ENCODE data around the gene AKAP13. TPM values are rescaled to one million over a fixed set of nuclear protein-coding genes. Genes with fewer than 3 reads are reported as not detected.
"Not testable (repeated sequence)": the region's sequence is repeated elsewhere in the genome, so short reads cannot be mapped to it uniquely, and the experiment has no call there.

AKAP13 gene
- total RNA-seq, 4 donors from 2014 or later = 128 to 460 (median 243) TPM

DNA sequence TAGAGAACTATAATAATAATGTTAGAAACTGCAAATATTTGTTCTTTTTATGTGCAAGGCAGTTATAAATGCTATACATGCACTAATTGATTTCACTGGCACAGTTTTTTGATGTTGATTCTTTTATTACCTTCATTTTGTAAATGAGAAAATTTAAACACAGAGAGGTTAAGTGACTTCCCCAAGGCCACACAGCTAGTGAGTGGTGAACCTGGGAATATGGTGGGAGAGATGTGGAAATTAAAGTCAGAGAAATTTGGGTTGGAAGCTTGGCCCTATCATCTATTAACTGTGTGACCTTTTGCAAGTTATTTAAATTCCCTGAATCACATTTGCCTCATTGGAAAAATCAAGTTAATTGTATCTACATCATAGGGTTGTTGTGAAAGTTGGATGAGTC, 39.6 kb upstream of the AKAP13 start:
- intact Hi-C loops (cut with DNase I; ENCODE audit: low total_unique reads) = no loop called here

DNA sequence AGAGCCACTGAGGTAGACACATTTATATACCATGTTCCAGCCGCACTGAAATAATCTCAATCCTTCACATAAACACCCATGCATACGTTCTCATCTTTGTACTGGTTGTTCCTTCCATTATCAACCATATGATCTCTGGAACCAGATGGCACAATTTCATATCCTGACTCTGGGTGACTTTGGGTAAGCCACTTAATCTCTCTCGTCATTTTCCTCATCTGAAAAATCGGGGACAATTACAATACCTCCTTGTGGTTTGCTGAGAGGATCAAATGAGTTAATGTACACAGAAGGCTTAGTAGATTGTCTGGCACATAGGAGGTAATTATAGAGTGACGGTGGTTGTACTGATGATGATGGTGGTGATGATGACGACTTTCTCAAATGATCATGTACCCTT, 38.2 kb upstream of the AKAP13 start:
- H3K4me1 ChIP-seq; H3K9me3 ChIP-seq; H3K27me3 ChIP-seq; intact Hi-C loops (cut with DNase I; ENCODE audit: low total_unique reads); H3K36me3 ChIP-seq; H3K4me3 ChIP-seq; DNase-seq: not testable (repeated sequence)
- H3K27ac ChIP-seq = peak overlapping the region in 1 of 2 donors; percentile 79

More for the DNA sequence above, 39.6 kb upstream of the AKAP13 start:
- Histone ChIP-seq H3K4me1 (no peaks in the 10 kb centered on the region), H3K27ac (peak overlapping the region; percentile 58 to 79), H3K9me3 (no peaks in the 10 kb centered on the region), H3K27me3 (no peaks in the 10 kb centered on the region), H3K36me3 (no peaks in the 10 kb centered on the region), H3K4me3 (no peak overlapping the region)
- no peak for DNase-seq
- TF ChIP-seq, protein P1, sequence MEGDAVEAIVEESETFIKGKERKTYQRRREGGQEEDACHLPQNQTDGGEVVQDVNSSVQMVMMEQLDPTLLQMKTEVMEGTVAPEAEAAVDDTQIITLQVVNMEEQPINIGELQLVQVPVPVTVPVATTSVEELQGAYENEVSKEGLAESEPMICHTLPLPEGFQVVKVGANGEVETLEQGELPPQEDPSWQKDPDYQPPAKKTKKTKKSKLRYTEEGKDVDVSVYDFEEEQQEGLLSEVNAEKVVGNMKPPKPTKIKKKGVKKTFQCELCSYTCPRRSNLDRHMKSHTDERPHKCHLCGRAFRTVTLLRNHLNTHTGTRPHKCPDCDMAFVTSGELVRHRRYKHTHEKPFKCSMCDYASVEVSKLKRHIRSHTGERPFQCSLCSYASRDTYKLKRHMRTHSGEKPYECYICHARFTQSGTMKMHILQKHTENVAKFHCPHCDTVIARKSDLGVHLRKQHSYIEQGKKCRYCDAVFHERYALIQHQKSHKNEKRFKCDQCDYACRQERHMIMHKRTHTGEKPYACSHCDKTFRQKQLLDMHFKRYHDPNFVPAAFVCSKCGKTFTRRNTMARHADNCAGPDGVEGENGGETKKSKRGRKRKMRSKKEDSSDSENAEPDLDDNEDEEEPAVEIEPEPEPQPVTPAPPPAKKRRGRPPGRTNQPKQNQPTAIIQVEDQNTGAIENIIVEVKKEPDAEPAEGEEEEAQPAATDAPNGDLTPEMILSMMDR (IDR thresholded peaks at IDR 0.05) = no peak
- no peak for TF ChIP-seq POLR2A (IDR thresholded peaks at IDR 0.05)

DNA sequence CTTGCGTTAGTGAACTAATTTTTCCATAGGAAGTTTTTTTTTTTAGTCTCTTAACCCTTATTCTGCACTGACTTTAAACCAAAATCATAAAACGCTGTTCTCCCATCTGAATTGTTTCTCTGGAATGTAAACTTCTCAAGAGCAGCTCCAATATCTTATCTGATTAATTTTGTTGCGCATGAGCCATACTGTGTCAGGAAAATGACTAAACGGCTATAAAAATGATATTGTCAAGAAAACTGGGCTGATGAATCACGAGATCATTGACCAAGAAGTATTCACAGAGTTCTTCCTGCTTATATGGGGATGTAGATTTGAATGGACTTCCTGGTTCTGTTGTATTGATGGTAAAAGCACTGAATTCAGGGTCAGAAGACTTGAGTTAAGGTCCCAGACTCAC, 37.0 kb upstream of the AKAP13 start:
- H3K27me3 ChIP-seq; H3K4me1 ChIP-seq; H3K9me3 ChIP-seq; H3K4me3 ChIP-seq; DNase-seq; intact Hi-C loops (cut with DNase I; ENCODE audit: low total_unique reads); H3K36me3 ChIP-seq: not testable (repeated sequence)
- H3K27ac ChIP-seq = peak overlapping the region; percentile 66 to 79

DNA sequence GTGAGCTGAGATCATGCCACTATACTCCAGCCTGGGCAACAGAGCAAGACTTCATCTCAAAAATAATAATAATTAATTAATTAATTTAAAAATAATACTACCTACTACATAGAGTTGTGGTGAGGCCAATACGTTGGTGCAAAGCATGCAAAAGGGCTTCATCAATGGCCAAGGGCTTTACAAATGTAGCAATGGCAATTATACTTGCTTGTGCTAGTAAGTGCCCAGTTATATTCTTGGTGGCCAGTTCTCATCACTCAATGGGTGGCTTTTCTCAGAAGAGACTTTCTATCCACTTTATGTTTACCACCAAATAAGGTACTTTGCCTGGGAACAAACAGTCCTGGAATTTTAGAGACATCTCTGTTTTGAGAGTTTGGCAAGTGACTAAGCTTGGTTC, 36.2 kb upstream of the AKAP13 start:
- H3K27me3 ChIP-seq; intact Hi-C loops (cut with DNase I; ENCODE audit: low total_unique reads); H3K9me3 ChIP-seq; H3K4me3 ChIP-seq; DNase-seq; H3K4me1 ChIP-seq; H3K36me3 ChIP-seq: not testable (repeated sequence)
- H3K27ac ChIP-seq = peak overlapping the region; percentile 66 to 79

DNA sequence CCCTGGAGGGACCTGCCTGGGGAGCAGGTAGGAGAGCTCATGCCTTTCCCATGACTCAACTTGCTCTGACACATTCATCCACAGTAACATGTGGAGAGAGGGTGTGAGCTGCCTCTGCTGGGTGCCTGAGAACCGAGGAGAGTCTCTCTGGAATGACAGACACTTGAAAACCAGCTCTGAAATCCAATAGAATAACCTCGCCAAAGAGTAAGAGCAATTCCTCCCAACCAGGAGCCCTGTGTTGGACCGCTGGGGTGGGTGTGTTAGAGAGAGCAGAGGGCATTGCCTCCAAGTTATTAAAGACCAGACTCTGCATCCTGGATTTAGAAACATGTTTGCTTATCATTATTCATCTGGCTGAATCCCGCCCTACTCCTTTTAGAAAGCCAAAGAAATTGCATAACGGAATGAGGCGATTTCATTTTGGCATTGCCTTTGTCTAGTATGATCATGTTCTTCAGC, 35.7 kb upstream of the AKAP13 start:
- H3K27me3 ChIP-seq; H3K9me3 ChIP-seq; H3K4me3 ChIP-seq; H3K4me1 ChIP-seq; H3K36me3 ChIP-seq; intact Hi-C loops (cut with DNase I; ENCODE audit: low total_unique reads): not testable (repeated sequence)
- peak overlapping the region; percentile 66 to 79 for H3K27ac ChIP-seq
- peak; percentile 47 to 53 for DNase-seq

DNA sequence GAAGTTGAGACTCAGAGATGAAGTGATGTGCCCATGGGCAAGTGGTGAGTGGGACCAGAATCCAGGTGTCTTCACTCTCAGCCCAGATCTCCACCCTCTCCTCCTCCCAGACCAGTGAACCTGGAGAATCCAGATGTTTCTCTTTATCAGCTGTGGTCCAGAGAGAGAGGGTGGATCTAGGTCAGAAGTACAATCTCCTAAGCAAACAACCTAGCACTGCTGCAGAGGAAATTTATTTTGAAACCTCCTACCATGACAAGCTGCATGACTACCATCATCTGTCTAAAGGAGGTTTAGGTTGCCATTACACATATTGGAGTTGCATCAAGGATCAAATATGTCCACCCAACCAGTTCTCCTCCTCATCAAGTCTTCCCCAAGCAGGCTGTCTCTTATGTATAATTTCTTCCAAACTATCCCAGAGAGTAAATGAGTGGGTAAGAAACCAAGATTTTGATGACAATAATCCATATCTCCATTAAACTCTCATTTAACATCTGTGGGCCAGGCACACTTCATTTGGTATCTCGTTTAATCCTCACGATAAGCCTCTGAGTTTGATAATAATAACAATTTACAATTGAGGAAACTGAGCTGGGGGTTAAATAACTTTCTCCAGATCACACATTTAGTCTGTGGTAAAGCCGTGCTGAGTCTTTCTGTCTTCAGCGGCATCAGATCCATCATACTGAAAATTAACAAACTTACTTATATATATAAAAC, 35.0 kb upstream of the AKAP13 start:
- H3K4me1 ChIP-seq; intact Hi-C loops (cut with DNase I; ENCODE audit: low total_unique reads); H3K27me3 ChIP-seq; H3K36me3 ChIP-seq; H3K4me3 ChIP-seq; H3K9me3 ChIP-seq; DNase-seq: not testable (repeated sequence)
- H3K27ac ChIP-seq = peak overlapping the region; percentile 66 to 79

DNA sequence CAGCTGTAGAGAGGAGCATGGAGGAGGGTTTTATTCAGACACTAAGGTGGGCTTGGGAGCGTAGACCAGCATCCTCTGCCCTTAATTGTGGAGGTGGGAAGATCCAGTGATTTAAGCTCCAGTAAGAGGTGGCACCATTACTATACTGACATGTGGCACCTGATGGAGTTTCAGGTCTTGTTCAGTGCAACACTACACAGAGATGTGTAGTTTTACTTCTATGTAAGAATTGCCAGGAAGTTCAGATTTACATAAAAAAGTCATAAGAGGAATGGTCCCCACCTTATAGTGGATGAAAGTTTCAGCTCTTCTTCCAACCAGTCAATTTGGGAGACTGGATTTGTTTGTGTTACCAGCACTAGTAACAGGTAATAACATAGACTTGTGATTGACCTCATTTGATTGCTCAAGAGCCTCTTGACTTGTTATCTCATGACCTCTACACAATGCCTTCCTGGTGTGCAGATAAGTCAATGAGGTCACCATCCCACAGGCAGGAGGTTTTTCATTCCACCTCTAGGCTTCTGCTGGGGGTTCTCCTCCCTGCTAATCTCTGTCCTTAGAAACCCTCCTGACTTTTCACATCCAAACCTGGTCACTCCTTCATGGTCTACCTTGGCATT, 33.8 kb upstream of the AKAP13 start:
- H3K9me3 ChIP-seq; intact Hi-C loops (cut with DNase I; ENCODE audit: low total_unique reads); H3K4me3 ChIP-seq; DNase-seq; H3K4me1 ChIP-seq; H3K27me3 ChIP-seq; H3K36me3 ChIP-seq: not testable (repeated sequence)
- peak overlapping the region; percentile 45 to 78 for H3K27ac ChIP-seq

- intact Hi-C loops (cut with DNase I; ENCODE audit: low total_unique reads); H3K4me1 ChIP-seq; H3K9me3 ChIP-seq; H3K36me3 ChIP-seq; H3K4me3 ChIP-seq; DNase-seq; H3K27me3 ChIP-seq: not testable (repeated sequence)
- H3K27ac ChIP-seq = peak overlapping the region; percentile 69 to 78
Observed at GRCh38 chr15:85347264-85348047, 32.9 kb upstream of the AKAP13 start.

DNA sequence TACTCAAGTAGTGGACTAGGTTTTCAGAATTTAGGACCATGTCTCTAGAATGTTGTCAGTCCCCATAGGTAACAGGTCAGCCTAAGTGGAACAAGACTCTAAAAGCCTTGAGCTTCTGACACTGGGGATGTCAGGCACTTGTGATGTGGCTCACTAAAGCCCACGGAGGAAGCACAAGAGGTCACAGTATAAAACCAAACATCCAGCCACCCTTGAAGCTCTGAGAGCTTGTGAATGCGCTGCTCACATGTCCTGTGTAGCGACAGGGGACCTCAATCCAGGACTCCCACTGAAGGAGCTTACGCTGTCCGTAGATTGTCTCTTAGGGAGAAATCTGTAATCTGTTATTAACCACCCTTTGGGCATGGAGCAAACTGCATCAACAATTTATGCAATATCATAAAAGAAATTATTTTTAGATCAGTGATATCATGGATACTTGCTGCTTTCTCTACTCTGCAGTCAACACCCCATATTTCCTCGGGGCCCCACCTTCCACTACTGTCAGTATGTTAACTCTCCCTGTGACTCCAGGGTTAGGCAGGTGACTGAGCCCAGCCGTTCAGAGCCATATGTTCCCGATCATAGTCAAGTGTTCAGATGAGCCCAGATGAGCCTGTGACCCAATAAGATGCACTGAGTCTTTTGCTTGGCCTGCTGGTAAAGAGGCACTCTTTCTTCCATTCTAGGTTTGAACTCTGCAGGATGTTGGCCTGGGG, 32.2 kb upstream of the AKAP13 start:
- H3K27me3 ChIP-seq; H3K36me3 ChIP-seq; DNase-seq; H3K9me3 ChIP-seq; intact Hi-C loops (cut with DNase I; ENCODE audit: low total_unique reads); H3K4me1 ChIP-seq; H3K4me3 ChIP-seq: not testable (repeated sequence)
- H3K27ac ChIP-seq = peak overlapping the region; percentile 69 to 78

- H3K4me3 ChIP-seq; H3K27me3 ChIP-seq; DNase-seq; H3K9me3 ChIP-seq; H3K36me3 ChIP-seq; intact Hi-C loops (cut with DNase I; ENCODE audit: low total_unique reads); H3K4me1 ChIP-seq: not testable (repeated sequence)
- H3K27ac ChIP-seq = peak overlapping the region in 1 of 2 donors; percentile 78
Observed at GRCh38 chr15:85349062-85349461, 31.3 kb upstream of the AKAP13 start.

Measured in uterus (tissue), 4 donors.